Activated CD4-positive, CD25-positive, alpha-beta regulatory T cell treated with anti-CD3 and anti-CD28 coated beads, Interleukin-2, amount 50 U/mL, for 16 hours (primary cell): Measurements from ENCODE around the gene CNPPD1.
"Not testable (repeated sequence)": the region's sequence is repeated elsewhere in the genome, so short reads cannot be mapped to it uniquely, and the experiment has no call there.

Experiments
- DNase-seq: peaks from one replicate; pipeline ENCODE4 v3.0.0-alpha.2; 2020; ENCODE audit warnings: low read depth, low spot score

CNPPD1 gene

DNA sequence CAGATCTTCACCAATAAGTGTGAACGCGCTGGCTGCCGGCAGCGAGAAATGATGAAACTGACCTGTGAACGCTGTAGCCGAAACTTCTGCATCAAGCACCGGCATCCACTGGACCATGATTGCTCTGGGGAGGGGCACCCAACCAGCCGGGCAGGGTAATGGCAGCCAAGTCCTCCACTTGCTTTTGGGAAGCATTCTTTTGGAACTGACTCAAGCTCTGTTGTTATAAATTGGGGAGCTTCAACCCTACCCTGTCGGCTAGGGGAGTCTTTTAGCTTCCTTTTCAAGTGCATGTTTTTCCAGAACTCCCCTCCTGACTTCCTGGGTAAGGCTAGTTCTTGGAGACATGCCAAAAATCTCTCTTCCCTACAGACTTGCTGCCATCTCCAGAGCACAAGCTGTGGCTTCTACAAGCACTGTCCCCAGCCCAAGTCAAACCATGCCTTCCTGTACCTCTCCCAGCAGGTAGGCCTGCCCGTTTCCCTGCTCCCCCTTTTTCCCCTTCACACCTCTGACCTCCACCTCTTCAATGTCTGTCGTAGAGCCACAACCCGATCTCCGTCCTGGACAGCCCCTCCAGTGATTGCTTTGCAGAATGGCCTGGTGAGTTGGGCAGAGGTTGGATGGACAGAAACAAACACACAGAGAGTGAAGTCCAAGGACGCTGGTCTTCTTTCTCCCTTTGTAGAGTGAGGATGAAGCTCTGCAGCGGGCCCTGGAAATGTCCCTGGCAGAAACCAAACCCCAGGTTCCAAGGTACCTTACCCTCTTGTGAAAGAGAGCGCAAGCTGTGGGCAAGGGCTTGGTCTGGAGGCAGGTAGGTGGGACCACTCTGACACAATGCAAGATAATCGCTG is 31.4 kb upstream of the CNPPD1 start:
- no peak for DNase-seq

- no peak for DNase-seq
Observed at GRCh38 chr2:219207134-219207883, 30.6 kb upstream of the CNPPD1 start.

GRCh38 chr2:219206328-219207133 is 29.8 kb upstream of the CNPPD1 start, which contains the start of gene ZFAND2B:
ZFAND2B (plus strand) TSS chr2:219206782; CDS start chr2:219206988, 206 bp downstream.
- peak; percentile 89 for DNase-seq

DNA sequence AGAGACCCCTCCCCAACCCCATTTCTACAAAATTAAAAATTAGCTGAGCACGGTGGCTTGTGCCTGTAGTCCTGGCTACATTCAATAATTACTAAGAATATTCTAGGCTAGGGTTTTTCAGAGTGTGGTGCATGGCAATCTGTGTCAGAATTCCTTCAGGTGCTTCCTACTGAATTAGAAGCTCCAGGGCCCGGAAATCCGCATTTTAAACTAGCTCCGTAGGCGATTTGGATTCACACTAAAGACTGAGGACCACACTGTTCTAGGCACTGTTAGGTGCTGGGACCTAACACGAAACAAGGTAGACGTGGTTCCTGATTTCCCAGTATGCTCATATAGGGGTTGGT is 29.2 kb upstream of the CNPPD1 start:
- no peak for DNase-seq

- DNase-seq: no peak
Observed at GRCh38 chr2:219205165-219205538, 28.4 kb upstream of the CNPPD1 start.

GRCh38 chr2:219204425-219205164 is 27.9 kb upstream of the CNPPD1 start:
- DNase-seq: no peak

- DNase-seq: not testable (repeated sequence)
Observed at GRCh38 chr2:219201331-219201730, 24.6 kb upstream of the CNPPD1 start.

DNA sequence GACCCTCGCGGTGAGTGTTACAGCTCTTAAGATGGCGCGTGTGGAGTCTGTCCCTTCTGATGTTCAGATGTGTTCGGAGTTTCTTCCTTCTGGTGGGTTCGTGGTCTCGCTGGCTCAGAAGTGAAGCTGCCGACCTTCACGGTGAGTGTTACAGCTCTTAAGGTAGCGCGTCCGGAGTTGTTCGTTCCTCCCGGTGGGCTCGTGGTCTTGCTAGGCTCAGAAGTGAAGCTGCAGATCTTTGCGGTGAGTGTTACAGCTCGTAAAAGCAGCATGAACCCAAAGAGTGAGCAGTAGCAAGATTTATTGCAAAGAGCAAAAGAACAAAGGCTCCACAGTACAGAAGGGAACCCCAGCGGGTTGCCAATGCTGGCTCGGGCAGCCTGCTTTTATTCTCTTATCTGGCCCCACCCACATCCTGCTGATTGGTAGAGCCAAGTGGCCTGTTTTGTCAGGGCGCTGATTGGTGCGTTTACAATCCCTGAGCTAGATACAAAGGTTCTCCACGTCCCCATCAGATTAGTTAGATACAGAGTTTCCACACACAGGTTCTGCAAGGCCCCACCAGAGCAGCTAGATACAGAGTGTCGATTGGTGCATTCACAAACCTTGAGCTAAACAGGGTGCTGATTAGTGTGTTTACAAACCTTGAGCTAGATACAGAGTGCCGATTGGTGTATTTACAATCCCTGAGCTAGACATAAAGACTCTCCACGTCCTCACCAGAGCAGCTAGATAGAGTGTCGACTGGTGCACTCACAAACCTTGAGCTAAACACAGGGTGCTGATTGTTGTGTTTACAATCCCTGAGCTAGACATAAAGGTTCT is 24.0 kb upstream of the CNPPD1 start:
- not testable (repeated sequence) for DNase-seq

- DNase-seq: no peak
Observed at GRCh38 chr2:219199470-219200211, 22.9 kb upstream of the CNPPD1 start.

GRCh38 chr2:219198974-219199373 is 22.2 kb upstream of the CNPPD1 start:
- DNase-seq: no peak

DNA sequence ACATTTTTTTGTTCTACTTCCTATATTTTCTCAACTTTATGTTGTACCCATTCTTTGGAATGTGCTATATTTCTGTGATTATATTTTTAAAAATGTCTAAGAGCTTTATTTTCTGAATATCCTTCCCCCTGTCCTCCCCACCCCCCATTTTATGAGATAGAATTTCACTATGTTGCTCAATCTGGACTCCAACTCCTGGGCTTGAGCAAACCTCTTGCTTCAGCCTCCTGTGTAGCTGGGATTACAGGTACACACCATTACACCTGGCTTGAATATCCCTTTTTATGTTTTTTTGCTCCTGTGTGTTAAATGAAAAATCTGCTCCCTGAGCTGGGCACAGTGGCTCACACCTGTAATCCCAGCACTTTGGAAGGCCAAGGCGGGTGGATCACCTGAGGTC is 20.7 kb upstream of the CNPPD1 start:
- DNase-seq: no peak

- no peak for DNase-seq
Observed at GRCh38 chr2:219186754-219187456, 10.2 kb upstream of the CNPPD1 start.

DNA sequence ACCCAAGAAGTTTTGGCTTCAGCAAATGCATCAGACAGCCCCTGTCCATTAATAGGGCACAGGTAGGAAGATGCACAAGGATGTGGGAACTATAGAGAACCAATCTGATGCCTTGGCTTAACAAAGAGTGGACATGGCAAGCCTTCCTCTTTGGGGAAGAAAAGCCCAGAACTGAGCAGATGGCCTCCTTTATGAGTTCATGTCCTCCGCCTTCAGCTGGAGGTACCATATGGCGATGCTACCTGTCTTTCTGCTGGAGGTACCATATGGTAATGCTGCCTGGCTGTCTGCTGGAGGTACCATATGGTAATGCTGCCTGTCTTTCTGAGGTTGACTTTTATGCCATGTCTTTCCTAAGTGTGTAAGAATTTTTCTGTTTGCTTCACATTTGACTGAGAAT is 7.4 kb upstream of the CNPPD1 start:
- DNase-seq: no peak

DNA sequence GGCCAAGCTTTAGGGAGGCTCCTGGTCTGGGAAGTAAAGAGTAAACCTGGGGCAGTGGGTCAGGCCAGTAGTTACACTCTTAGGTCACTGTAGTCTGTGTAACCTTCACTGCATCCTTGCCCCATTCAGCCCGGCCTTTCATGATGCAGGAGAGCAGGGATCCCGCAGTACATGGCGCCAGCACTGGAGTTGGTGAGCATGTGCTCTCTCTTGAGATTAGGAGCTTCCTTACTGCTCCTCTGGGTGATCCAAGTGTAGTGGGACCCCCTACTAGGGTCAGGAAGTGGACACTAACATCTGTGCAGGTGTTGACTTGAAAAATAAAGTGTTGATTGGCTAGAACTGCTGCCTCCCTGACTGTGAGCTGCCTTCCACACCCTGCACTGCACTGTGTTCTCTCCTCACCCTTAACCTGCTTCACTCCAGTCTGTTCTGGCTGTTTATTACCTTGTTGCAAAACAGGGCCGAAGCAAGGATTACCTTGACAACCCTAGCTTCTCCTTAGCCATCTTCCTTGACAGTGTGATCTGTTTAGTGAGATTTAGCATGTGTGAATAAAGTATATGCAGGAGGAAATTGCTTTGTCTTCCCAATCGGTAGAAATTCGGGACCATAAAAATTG is 6.5 kb upstream of the CNPPD1 start:
- no peak for DNase-seq

GRCh38 chr2:219182331-219183150 is 5.8 kb upstream of the CNPPD1 start:
- no peak for DNase-seq

- DNase-seq: no peak
Observed at GRCh38 chr2:219181531-219181930, 4.8 kb upstream of the CNPPD1 start.

GRCh38 chr2:219180961-219181360 is 4.2 kb upstream of the CNPPD1 start:
- DNase-seq: no peak
